Transverse colon (tissue), 4 donors: Measurements from ENCODE around the gene ICA1L.

ENCODE experiments used
- CTCF ChIP-seq, 5 experiments: fragments of 200-600 bp in 3 of 5; fragments of 450-650 bp in 2 of 5; sonication (generic) in 3 of 5; IDR thresholded peaks; 1 replicate in 2 of 5; 2 replicates in 3 of 5; pipeline ENCODE4 v1.5.1; 2016 to 2017; ENCODE audit warnings: antibody characterized with exemption in 5 of 5, inconsistent platforms in 3 of 5, mild to moderate bottlenecking in 2 of 5, moderate library complexity in 1 of 5
- POLR2AphosphoS5 ChIP-seq, 3 donors: sonication (generic); formaldehyde crosslinking; IDR thresholded peaks; one replicate each; pipeline ENCODE4 v1.6.1; 2016; ENCODE audit warnings: antibody characterized with exemption in 3 of 3

DNA sequence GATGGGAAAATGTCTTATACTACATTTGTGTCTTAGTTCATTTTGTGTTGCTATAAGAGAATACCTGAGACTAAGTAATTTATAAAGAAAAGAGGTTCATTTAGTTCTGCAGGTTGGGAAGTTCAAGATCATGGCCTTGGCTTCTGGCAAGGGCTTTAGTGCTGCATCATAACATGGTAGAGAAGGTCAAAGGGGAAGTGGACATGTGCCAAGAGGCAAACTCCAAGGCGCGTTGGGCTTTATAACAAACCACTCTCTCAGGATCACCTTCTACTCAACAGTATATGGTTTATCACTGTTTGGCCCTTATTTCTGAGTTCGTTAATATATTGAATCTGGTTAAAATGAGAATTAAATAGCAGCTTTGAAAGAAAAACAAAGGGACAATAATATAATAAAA, 58.2 kb downstream of the ICA1L start:
- no peak for TF ChIP-seq POLR2AphosphoS5 (IDR thresholded peaks at IDR 0.05)
- TF ChIP-seq CTCF (IDR thresholded peaks at IDR 0.05), result no peak
